SU-DHL-6 (cell line): ENCODE data around the gene RNF2.

Source experiments
- CTCF ChIP-seq: fragments of 200-600 bp; sonication (generic); IDR thresholded peaks from one replicate; pipeline ENCODE4 v1.5.1; 2017; ENCODE audit warnings: antibody characterized with exemption, mild to moderate bottlenecking, low read length, moderate library complexity; ENCODE audit not compliant: insufficient read depth, poor library complexity, severe bottlenecking
- EZH2phosphoT487 ChIP-seq: fragments of 200-600 bp; sonication (generic), shearing (Covaris generic); conservative IDR thresholded peaks from 2 replicates; pipeline ENCODE4 v1.6.1; 2018; ENCODE audit warnings: mild to moderate bottlenecking, antibody characterized with exemption, low read length, moderate library complexity, mixed read lengths

GRCh38 chr1:185105121-185105520 is 59.8 kb downstream of the RNF2 start:
- no peak for TF ChIP-seq EZH2phosphoT487
- no peak for TF ChIP-seq CTCF
